ENCODE measurements around the gene CNTN5.

- TF ChIP-seq CTCF (IDR thresholded peaks at IDR 0.05) (no peak), EZH2 (IDR thresholded peaks at IDR 0.05; ENCODE audit: borderline replicate concordance, insufficient read depth, low read depth, low read length, poor library complexity, severe bottlenecking) (no peak)
These were observed 564.1 kb downstream of the CNTN5 start for GRCh38 chr11:99584830-99585229.

Data from B cell (primary cell).